Superior temporal gyrus (tissue), 1 donor: Measurements from ENCODE around the gene EI24.

Experiments
- DNase-seq: peaks from one replicate; pipeline ENCODE4 v3.0.0-alpha.2; 2016; ENCODE audit errors: extremely low spot score

The EI24 gene

DNA sequence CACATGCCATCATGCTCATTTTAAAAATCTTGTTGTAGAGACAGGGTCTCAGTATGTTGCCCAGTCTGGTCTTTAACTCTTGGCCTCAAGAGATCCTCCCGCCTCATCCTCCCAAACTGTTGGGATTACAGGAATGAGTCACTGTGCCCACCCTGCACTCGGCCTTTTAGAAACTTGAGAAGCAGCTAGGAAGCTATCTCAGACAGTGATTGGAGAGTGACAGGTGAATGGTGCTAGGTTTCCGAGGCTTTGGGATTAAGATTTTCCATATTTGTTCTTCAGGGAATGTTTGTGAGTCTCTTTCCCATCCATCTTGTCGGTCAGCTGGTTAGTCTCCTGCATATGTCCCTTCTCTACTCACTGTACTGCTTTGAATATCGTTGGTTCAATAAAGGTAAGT lies 10.5 kb downstream of the EI24 start:
- DNase-seq: no peak

- no peak for DNase-seq
Measured at GRCh38 chr11:125583496-125583895, 14.2 kb downstream of the EI24 start.

- DNase-seq: no peak
Measured at GRCh38 chr11:125585487-125585886, 16.2 kb downstream of the EI24 start.

DNA sequence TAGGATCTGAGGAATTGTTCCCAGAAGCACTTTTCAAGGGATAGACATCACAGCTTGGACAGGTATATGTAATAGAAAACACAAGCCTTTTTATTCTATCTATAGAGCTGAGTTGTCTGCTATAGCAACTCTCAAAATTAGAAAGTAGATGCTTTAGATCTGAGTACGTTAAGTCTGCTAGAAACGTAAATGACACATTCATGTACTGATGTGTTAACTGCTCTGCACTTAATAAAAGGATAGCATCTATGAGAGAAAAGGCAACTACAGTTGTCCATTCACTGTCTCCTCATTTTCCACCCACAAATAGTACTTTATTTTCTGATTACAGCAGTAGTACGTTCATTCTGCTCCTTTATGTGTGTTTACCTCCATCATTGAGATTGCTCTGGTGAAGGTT lies 17.3 kb downstream of the EI24 start:
- no peak for DNase-seq

GRCh38 chr11:125587480-125587879 lies 18.2 kb downstream of the EI24 start:
- no peak for DNase-seq

DNA sequence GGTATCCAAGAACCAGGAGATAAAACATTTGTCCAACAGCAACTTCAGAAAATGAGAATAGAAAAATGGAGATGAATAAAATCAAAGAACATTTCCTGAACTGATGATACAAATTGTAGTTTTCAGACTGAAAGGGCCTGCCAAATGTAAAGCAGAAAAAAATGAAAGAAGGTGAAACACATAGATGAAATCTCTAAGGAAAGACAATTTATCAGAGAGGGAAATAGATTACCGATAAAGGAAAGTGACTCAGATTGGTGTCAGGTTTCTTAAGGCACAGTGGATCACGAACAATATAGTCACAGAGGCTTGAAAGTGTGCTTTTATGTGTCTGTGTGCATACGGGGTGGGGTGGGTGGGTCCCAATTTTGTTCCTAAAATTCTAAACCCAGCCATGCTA lies 19.2 kb downstream of the EI24 start:
- no peak for DNase-seq

DNA sequence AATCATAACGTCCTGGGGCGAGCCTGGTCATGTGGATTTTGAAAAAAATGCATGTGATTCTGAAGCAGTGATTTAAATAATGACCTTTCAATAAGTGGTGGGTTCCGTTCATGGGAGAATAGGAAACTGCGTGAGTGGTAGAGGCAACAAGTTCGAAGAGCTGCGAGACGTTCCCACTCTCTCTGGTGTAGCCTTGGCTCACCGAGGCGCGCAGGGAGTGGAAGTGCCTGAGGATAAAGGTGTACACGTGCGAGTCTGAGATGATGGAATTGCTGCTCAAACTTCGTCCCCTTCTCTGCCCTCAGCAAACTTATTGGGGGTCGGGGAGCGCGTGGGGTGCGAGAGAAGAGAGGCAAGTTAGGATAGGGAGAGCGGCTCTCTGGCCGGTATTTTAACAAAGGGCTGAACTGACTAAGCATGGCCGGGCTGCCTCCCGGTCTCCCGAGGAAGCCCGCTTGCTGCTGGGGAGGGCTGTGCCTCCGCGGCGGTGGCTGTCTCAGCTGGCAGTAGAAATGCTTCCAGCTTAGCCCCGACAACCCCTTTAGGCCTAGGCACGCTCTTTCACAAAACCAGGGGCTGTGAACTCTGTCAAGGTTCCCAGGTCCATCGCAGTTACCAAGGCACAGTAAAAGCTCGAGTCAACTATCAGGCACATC lies 22.5 kb downstream of the EI24 start:
- peak; percentile 26 for DNase-seq

DNA sequence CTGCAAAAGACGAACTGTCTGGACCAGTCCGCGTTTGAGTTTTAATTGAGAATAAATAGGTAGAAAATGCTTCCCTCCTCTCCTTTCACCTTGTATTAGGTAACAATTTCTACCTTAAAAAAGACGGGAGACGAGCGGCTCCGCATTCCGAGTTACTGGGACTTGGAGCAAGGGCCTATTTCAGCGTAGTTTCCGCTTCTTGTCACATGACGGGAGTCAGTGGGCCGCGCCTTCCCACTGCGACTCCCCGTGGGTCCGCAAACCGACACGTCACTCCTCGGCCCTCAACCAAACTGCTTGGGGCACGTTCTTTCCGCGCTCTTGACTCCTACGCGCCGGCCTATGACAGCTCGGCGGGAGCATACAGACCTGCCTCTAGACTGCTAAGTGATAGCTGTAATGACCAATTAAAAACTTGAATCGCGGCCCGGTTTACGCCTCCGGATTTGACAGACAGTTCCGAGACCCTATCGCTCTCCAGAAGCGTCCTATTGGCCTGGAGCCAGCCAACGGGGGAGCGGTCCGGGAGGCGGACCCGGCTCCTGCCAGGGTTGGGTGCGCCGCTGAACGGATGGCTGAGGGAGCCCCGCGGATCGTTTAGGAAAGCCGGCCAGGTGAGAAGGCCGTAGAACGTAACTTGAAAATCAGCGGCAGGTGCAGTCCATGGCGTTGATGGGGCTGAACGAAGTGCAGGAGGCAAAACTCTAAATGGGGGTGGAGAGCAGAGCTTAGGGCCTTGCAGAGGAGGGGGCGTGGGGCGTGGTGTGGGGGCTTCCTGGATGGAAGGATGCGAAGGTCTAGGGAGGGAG lies 23.2 kb downstream of the EI24 start, which contains the start of gene STT3A:
TSS of gene STT3A (plus strand) at position 548 of the 809 bp plus-strand sequence. CDS start 3,064 bp downstream, outside the sequence.
- DNase-seq: peak; percentile 100

- DNase-seq: no peak
Measured at GRCh38 chr11:125593114-125593820, 24.0 kb downstream of the EI24 start.

- no peak for DNase-seq
Measured at GRCh38 chr11:125594958-125595357, 25.7 kb downstream of the EI24 start.

GRCh38 chr11:125600663-125601062 lies 31.4 kb downstream of the EI24 start:
- no peak for DNase-seq

DNA sequence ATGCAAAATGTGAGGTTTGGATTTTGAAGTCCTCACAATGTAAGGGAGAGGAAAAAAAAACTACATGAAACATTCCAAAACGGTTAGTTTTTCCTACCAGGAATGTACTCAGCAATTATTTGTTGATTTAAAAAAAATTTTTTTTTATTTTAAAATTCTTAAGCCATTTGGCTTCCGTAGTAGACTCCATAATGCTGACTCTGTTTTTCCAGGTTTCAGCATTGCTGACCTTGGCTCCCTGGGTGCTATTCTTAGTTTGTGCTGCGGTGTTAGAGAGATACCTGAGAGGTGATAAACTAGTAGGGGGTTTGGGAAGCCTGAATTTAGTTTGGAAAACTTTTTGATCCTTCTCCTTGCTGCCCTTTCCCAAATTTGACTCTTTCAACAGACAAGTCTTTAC lies 33.9 kb downstream of the EI24 start:
- DNase-seq: no peak

DNA sequence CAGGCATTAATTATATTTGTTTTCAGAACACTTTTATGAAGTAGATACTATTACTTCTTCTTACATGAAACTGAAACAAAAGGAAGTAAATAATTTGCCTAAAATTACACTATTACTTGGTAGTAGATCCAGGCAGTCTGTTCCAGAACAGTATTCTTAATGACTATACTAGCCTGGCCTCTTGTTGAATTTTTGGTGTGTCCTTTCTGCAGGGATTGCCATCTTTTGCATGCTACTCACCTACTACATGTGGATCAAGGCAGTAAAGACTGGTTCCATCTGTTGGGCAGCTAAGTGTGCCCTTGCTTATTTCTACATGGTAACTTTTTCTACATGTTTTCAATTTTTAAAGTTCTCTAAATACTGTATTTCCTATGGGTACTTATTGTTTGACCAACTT lies 36.1 kb downstream of the EI24 start:
- no peak for DNase-seq

DNA sequence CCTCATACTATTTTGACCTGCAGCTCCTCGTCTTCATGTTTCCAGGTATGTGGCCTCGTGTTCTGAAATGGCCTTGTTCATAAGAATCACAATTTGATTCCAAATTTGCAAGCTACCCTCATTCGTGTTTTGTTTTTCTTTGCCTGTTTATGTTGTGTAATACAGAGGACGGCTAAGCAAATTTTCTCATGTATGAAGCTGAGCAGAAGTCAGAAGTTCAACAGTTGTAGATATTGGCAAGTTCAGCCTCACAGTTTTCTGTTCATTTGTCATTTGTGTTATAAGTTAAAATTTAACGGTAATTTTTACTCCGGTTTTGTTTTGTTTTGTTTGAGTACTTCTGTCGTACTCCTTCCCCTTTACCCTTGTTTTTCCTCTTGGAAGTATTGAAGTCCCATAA lies 40.3 kb downstream of the EI24 start:
- DNase-seq: no peak

GRCh38 chr11:125618383-125618782 lies 49.1 kb downstream of the EI24 start:
- no peak for DNase-seq

GRCh38 chr11:125621995-125622394 lies 52.7 kb downstream of the EI24 start:
- DNase-seq: no peak

GRCh38 chr11:125623064-125623463 lies 53.8 kb downstream of the EI24 start:
- DNase-seq: no peak

DNA sequence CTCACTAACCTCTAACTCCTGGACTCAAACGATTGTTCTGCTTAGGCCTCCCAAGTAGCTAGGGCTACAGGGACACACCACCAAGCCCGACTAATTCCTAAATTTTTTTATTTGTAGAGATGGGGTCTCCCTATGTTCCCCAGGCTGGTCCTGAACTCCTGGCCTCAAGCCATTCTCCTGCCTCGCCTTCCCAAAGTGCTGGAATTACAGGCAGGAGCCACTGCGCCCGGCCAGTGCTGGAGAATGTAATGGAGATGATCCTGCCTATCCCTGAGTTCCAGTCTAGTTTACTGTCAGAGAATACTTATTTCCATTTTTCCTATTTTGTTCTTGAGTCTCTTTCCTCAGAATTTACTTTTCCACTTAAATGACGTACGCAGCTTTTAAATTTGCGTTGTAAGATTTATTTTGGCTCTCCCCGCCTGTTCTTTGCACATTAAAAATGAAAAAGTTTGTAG lies 55.5 kb downstream of the EI24 start, which contains the start of gene CHEK1:
TSS of gene CHEK1 (plus strand) at position 408 of the 458 bp plus-strand sequence. CDS start 1,606 bp downstream, outside the sequence.
- DNase-seq: no peak

- DNase-seq: no peak
Measured at GRCh38 chr11:125625225-125625629, 56.0 kb downstream of the EI24 start.

GRCh38 chr11:125625630-125626287 lies 56.5 kb downstream of the EI24 start:
- peak; percentile 95 for DNase-seq

- peak; percentile 30 for DNase-seq
Measured at GRCh38 chr11:125626288-125626950, 57.1 kb downstream of the EI24 start.
